ENCODE results near the gene UBE3C.

Gene UBE3C

GRCh38 chr7:157299317-157299612 is 160.5 kb downstream of the UBE3C start:
- DNase-seq, result no peak

DNA sequence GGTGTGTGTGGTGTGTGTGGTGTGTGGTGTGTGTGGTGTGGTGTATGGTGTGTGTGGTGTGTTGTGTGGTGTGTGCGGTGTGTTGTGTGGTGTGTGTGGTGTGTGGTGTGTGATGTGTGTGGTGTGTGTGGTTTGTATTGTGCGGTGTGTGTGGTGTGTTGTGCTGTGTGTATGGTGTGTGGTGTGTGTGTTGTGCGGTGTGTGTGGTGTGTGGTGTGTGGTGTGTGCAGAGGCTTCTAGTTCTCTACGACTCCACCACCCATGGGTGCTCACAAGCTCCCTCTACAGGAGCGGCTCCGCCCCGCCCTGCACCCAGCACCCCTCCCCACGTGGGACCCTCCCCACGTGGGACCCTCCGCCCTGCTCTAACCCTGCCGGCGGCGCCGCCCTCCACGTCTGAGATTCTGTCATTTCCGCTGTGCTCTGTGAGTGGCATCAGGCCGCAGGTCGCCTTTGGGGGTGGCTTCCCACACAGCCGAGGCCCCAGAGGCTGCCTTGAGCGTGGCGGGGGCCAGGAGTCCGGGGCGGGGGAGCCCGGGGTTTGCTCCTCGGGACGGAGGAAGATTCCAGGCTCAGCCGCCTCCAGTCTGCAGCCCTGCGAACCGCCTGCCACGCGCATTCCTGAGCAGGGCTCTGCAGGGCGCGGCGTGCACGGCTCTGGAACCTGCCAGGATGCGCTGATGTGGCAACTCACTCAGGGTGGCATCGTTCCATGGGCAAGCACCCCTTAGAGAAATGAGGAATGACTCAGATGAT is 161.1 kb downstream of the UBE3C start:
- peak; percentile 45 for DNase-seq

GRCh38 chr7:157300369-157300825 is 161.7 kb downstream of the UBE3C start:
- no peak for DNase-seq

DNA sequence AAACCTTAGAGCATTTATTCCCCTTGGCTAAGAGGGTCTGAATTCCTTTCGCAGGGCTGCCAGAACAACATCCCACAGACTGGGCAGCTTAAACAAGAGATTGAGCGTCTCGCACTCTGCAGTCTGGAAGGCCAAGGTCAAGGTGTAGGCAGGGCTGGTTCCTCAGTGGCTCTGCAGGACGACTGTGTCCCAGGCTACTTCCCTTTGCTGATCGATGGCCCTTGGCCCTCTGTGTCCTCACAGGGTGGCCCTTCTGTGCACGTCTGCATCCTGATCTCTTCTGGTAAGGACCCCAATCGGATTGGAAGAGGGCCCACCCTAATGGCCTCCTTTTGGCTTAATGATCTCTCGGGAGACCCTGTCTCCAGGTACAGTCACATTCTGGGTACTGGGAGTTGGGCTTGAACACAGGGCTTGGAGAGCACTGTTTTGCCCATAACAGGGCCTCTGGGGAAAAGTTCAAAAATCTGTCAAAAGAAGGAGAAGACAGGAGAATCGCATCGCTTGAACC is 162.9 kb downstream of the UBE3C start:
- no peak for DNase-seq

GRCh38 chr7:157306846-157307838 is 168.4 kb downstream of the UBE3C start:
- DNase-seq, result no peak

GRCh38 chr7:157309988-157310668 is 171.4 kb downstream of the UBE3C start:
- no peak for DNase-seq

DNA sequence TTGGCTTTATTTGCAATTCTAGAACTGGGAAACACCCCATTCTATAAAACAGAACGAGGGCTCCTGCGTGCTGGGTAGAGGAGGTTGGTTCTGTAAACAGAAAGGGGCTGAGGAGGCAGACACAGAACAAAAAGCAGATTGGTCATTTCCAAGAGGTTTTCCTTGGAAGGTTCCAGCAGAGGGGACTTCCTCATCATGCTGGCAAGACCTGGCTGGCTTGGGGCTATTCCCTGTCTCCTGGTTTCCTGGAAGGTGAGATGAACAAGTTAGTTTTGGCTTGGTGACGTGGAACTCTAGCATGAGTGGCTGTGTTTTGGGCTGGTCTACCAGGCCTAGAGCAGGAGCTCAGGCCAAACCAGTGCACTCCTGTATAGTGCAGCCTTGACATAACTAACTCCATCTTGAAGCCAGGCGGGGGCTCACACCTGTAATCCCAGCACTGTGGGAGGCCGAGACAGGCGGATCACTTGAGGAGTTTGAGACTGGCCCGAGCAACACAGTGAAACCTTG is 172.0 kb downstream of the UBE3C start:
- no peak for DNase-seq

GRCh38 chr7:157312941-157313340 is 174.2 kb downstream of the UBE3C start:
- DNase-seq, result no peak

DNA sequence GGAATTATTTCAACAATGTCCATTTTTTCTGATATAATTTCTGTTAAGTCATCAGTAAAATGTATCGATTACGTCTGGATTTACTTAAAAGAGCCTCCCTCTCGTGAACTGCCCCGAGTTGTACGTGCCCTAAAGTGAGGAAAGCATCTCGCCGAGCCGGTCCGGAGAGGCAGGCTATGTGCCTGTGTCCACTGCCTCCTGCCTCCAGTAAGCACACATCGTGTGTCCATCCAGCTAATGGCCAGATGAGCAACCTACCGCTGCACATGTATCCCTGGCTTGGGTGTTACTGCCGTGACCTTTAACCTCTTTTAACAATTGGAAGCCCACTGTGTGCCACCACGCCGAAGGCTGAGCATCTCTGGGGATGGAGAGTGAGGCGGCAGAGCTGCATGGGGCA is 174.9 kb downstream of the UBE3C start:
- DNase-seq, result no peak

DNA sequence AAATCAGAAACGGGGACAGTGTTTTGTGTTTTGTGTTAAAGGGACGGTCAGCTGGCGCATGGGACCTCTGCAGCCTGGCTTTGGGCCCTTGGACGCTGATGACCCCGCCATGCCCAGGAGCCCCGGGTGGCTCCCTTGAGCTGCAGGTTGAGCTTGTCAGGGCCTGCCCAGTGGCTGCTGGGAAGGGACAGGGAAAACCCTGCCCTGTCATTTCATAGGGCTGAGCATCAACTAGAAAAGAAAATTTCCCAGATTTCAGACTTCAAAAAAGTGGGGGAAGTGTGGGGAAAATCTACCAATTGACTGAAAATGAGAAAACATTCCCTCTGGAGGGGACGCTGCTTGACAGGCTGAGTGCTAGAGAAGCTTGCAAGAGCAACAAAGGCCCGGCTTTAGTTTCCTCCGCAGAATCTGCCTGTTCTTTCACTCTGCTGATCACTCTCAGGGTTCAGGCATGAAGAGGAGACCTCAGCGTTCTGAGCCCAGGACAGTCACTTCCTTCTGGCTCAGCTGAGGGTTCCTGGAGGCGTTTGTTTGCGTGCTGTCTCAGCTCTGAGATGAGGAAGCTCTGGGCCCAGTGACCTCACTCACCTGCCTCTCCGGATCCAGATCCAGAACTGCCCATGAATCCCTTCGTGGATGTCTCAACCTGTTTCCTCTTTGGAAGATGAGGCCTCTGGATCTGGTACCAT is 179.4 kb downstream of the UBE3C start:
- peak; percentile 37 for DNase-seq
